OCI-LY3 (cell line): ENCODE data around the gene IZUMO4.

Experiments
- H2AFZ ChIP-seq: fragments of 200-600, 300-600 bp; shearing (Covaris generic); 2 replicates; pipeline ENCODE4 v1.6.0; 2014; ENCODE audit warnings: antibody characterized with exemption, low read depth, low read length
- H3K27ac ChIP-seq: fragments of 200-600, 300-600 bp; sonication (generic); 2 replicates; pipeline ENCODE4 v1.5.1; 2014; ENCODE audit warnings: mild to moderate bottlenecking, low read length, moderate library complexity, mixed read lengths
- H3K27me3 ChIP-seq: fragments of 200-600, 300-600 bp; sonication (generic); 2 replicates; pipeline ENCODE4 v1.6.1; 2014; ENCODE audit warnings: low read depth, low read length, mixed read lengths
- H3K36me3 ChIP-seq: fragments of 200-600, 300-600 bp; sonication (generic); replicated peaks from 2 replicates; pipeline ENCODE3; 2014; ENCODE audit warnings: low read depth, low read length, mixed read lengths
- H3K4me1 ChIP-seq: fragments of 300-600, 200-600 bp; sonication (generic); 2 replicates; pipeline ENCODE4 v1.6.1; 2014; ENCODE audit warnings: low read length, mixed read lengths
- H3K4me2 ChIP-seq: fragments of 200-600, 300-600 bp; sonication (generic); 2 replicates; pipeline ENCODE4 v1.6.1; 2014; ENCODE audit warnings: low read length, mixed read lengths
- H3K4me3 ChIP-seq: fragments of 300-600, 200-600 bp; sonication (generic); 2 replicates; pipeline ENCODE4 v1.5.1; 2014; ENCODE audit warnings: antibody characterized with exemption, mild to moderate bottlenecking, low read length, moderate library complexity
- H3K79me2 ChIP-seq: fragments of 300-600, 200-600 bp; shearing (Covaris generic); 2 replicates; pipeline ENCODE4 v1.6.1; 2014; ENCODE audit warnings: mild to moderate bottlenecking, low read length, mixed read lengths
- H3K9ac ChIP-seq: fragments of 300-600, 200-600 bp; shearing (Covaris generic); 2 replicates; pipeline ENCODE4 v1.6.0; 2014; ENCODE audit warnings: mild to moderate bottlenecking, low read length, moderate library complexity
- H3K9me3 ChIP-seq: fragments of 200-600, 300-600 bp; shearing (Covaris generic); 2 replicates; pipeline ENCODE4 v1.6.1; 2014; ENCODE audit warnings: low read length, mixed read lengths; ENCODE audit not compliant: insufficient read depth
- H4K20me1 ChIP-seq: fragments of 200-600, 300-600 bp; sonication (generic); 2 replicates; pipeline ENCODE4 v1.6.1; 2016; ENCODE audit warnings: low read length, mixed read lengths; ENCODE audit not compliant: insufficient read depth
- CTCF ChIP-seq: fragments of 200-600, 300-600 bp; sonication (generic); IDR thresholded peaks from 2 replicates; pipeline ENCODE4 v1.5.1; 2014; ENCODE audit warnings: antibody characterized with exemption, low read length, low read depth
- EZH2phosphoT487 ChIP-seq: fragments of 200-600 bp; shearing (Covaris generic); IDR thresholded peaks from 2 replicates; pipeline ENCODE4 v1.6.1; 2018; ENCODE audit warnings: antibody characterized with exemption, mixed run types, low read depth

The IZUMO4 gene

GRCh38 chr19:2050349-2050990 lies 46.2 kb upstream of the IZUMO4 start:
- peaks cover 52% of the 10 kb centered on the region for H3K36me3 ChIP-seq
- peaks cover 80% of the 10 kb centered on the region for H3K4me1 ChIP-seq
- H3K9me3 ChIP-seq, result no peaks in the 10 kb centered on the region
- peaks cover 60% of the 10 kb centered on the region for H3K79me2 ChIP-seq
- H4K20me1 ChIP-seq, result peaks cover 52% of the 10 kb centered on the region
- H3K27me3 ChIP-seq, result no peaks in the 10 kb centered on the region
- peak overlapping the region; percentile 86 for H3K27ac ChIP-seq
- peak overlapping the region; percentile 91 for H3K4me3 ChIP-seq
- H3K9ac ChIP-seq, result peak overlapping the region; percentile 96
- H3K4me2 ChIP-seq, result peak overlapping the region; percentile 98
- TF ChIP-seq EZH2phosphoT487 (no peak), CTCF (no peak)
- H2AFZ ChIP-seq, result no peak overlapping the region

GRCh38 chr19:2050991-2051772 lies 45.5 kb upstream of the IZUMO4 start, which contains the start of gene MKNK2:
MKNK2 (minus strand) TSS chr19:2051244; CDS start chr19:2050851, 393 bp downstream.
- Histone ChIP-seq H3K9ac (peak within 1 kb of the TSS; percentile 96), H3K9me3 (no peaks in the 10 kb centered on the region), H3K27me3 (no peaks in the 10 kb centered on the region), H3K4me2 (peak within 1 kb of the TSS; percentile 98), H3K4me3 (peak within 1 kb of the TSS; percentile 91), H4K20me1 (peaks cover 44% of the 10 kb centered on the region), H3K79me2 (peaks cover 53% of the 10 kb centered on the region), H3K36me3 (peaks cover 45% of the 10 kb centered on the region), H3K4me1 (peaks cover 80% of the 10 kb centered on the region), H2AFZ (no peak within 1 kb of the TSS), H3K27ac (peak within 1 kb of the TSS; percentile 96)
- TF ChIP-seq CTCF (peak; percentile 49), EZH2phosphoT487 (no peak)

GRCh38 chr19:2051773-2052704 lies 44.7 kb upstream of the IZUMO4 start:
- H3K79me2 ChIP-seq, result peaks cover 44% of the 10 kb centered on the region
- no peaks in the 10 kb centered on the region for H3K9me3 ChIP-seq
- peak overlapping the region; percentile 96 for H3K27ac ChIP-seq
- peak overlapping the region; percentile 74 for H3K4me3 ChIP-seq
- TF ChIP-seq EZH2phosphoT487, result no peak
- TF ChIP-seq CTCF, result no peak
- peaks cover 37% of the 10 kb centered on the region for H3K36me3 ChIP-seq
- peaks cover 36% of the 10 kb centered on the region for H4K20me1 ChIP-seq
- H3K27me3 ChIP-seq, result no peaks in the 10 kb centered on the region
- peak overlapping the region; percentile 88 for H3K4me2 ChIP-seq
- H3K4me1 ChIP-seq, result peaks cover 79% of the 10 kb centered on the region
- H2AFZ ChIP-seq, result no peak overlapping the region; the same call in 1 of the 2 replicates
- H3K9ac ChIP-seq, result peak overlapping the region; percentile 77
